HT1080 (cell line): ENCODE data around the gene SLC8B1. TPM values are rescaled to one million over a fixed set of nuclear protein-coding genes. Genes with fewer than 3 reads are reported as not detected.

Experiments used
- DNase-seq: peaks from one replicate; pipeline ENCODE4 v3.0.0-alpha.2; 2015; ENCODE audit warnings: low read depth
- total RNA-seq: library from RNA; depleted of rRNA; stranded (reverse); fragments of >200 nt; shearing (Covaris generic); gene quantifications from 2 replicates; pipeline ENCODE4 v1.2.3, GENCODE V29; 2014

Gene SLC8B1
- total RNA-seq, 1 experiment from 2014 or later = 9.2 TPM

DNA sequence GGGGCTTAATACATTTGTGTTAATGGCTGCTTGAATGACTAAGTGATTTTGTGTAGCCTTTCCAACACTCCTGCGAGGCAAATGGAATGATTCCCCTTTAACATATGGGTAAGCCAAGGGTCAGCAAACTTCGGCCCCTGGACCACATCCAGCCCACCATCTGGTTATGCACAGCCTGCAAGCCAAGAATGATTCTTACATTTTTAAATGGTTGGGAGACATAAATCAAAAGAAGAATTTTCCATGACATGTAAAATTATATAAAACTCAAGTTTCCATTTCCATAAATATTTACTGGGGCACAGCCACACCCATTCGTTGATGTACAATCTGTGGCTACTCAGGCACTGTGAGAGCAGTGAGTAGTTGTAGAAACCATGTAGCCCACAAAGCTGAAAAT lies 9.0 kb downstream of the SLC8B1 start:
- no peak for DNase-seq

DNA sequence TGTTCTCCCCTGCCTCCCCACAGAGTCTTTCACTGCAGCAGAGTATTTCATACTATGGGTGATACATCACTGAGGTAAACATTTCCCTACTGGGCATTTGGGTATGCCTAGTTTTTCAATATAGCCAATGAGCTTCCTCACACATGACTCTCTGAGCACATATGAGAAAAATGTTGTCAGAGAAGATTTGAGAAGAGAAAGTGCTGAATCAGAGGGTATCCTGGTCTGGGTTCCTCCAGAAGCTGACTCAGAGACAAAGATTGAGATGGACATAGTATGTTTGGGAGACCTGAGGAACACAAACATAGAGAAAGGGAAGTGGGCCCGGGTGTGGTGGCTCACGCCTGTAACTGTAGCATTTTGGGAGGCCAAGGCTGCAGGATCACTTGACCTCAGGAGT lies 12.6 kb downstream of the SLC8B1 start:
- DNase-seq = peak; percentile 77

- DNase-seq = no peak
Observed at GRCh38 chr12:113320401-113320800, 14.5 kb downstream of the SLC8B1 start.

- DNase-seq = no peak
Observed at GRCh38 chr12:113318900-113319628, 15.8 kb downstream of the SLC8B1 start.

DNA sequence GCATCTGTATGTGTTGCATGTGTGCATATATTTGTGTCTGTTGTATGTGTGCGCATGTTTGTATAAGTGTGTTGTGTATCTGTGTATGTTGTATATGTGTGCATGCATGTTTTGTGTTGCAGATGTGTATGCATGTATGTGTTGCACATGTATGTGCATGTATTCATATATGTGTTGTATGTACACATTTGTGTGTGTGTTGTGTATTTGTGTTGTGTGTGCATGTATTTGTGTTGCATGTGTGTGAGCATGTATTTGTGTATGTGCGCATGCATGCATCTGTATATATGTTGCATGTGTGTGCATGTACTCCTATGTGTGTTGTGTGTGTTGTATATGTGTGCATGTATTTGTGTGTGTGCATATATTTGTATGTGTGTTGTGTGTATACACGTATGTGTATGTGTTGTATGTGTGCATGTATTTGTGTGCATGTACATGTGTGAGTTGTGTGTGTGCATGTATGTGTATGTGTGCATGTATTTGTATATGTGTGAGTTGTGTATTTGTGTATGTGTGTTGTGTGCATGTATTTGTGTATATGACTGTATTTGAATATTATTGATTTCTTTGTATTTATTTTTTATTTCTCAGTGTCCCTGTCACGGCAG lies 16.8 kb downstream of the SLC8B1 start:
- DNase-seq = no peak

- DNase-seq = no peak
Observed at GRCh38 chr12:113317122-113317521, 17.8 kb downstream of the SLC8B1 start.

GRCh38 chr12:113316155-113316554 lies 18.8 kb downstream of the SLC8B1 start:
- DNase-seq = no peak

DNA sequence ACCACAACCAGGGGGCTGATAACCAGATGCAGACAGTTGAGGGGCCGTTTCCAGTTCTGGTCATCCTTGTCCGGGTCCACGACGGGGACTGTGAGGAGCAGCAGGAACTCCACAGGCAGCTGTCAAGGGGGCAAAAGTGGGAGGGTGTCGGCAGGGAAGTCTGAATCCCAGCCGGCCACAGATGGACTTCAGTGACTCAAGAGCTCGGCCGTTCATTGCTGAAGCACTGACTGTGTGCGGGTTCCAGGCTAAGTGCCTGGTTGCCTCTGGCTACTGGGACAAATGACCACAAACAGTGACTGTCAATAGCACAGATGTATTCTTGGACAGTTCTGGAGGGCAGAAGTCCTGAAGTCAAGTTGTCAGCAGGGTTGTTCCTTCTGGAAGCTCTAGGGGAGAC lies 19.6 kb downstream of the SLC8B1 start:
- DNase-seq = no peak

DNA sequence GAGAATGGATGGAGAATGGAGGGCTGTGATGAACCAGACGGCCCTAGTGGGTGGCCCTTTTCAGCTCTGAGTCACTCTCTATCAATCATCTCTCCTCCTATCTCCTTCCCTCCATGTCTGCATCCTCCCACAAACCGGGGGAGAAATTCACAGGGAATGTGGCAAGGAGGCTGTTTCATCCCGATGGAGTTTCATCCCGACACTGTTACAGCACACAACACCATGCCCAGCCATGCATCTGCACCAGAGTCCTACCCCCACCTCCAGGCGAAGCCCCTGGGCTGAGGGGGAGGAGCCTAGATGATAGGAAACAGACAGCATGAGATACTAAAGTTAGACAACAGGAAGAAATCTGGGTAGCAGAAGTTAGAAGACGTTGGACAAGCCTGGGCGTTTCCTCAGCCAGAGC lies 20.8 kb downstream of the SLC8B1 start:
- no peak for DNase-seq

- DNase-seq = peak; percentile 27
Observed at GRCh38 chr12:113310489-113310888, 24.4 kb downstream of the SLC8B1 start.

DNA sequence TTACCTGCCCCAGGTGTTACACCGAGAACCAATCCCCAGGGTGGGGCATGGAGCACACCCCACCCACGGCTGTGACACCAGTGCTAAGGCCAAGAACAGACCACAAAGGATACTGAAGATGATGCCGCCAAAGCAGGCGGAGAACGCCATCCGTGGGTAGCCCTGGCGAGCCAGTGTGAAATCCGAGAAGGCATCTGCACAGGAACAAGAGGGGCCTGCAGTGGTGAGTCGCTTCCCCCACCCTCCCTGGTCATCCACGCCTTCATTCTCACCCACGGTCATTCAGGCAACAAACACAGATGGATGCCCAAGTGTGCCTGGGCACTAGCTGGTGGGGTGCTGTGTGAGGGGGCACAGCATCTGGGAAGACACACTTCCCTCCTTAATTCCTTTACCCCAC lies 28.5 kb downstream of the SLC8B1 start:
- DNase-seq = peak; percentile 69

- DNase-seq = no peak
Observed at GRCh38 chr12:113305281-113305856, 29.5 kb downstream of the SLC8B1 start.

GRCh38 chr12:113302886-113303640 lies 31.8 kb downstream of the SLC8B1 start:
- no peak for DNase-seq

GRCh38 chr12:113302466-113302865 lies 32.4 kb downstream of the SLC8B1 start:
- no peak for DNase-seq

DNA sequence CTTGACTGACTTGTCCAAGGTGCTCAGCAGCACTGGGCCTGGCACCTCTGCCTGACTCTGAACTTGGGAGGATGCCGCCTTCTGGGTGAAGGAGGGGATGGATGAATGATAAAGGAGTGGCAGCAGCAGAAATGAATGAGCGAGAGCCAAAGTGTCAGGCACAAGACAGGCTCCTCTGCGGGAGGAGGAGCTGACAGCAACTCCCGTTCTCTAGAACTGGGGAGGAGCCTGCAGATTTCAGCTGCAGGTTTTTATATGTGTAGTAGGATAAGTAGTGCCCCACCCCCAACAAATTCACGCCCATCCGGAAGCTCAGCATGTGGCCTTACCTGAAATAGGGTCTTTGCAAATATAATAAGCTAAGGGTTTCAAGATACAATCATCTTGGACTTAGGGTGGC lies 33.1 kb downstream of the SLC8B1 start:
- no peak for DNase-seq

- DNase-seq = peak; percentile 87
Observed at GRCh38 chr12:113299619-113300237, 35.2 kb downstream of the SLC8B1 start.

DNA sequence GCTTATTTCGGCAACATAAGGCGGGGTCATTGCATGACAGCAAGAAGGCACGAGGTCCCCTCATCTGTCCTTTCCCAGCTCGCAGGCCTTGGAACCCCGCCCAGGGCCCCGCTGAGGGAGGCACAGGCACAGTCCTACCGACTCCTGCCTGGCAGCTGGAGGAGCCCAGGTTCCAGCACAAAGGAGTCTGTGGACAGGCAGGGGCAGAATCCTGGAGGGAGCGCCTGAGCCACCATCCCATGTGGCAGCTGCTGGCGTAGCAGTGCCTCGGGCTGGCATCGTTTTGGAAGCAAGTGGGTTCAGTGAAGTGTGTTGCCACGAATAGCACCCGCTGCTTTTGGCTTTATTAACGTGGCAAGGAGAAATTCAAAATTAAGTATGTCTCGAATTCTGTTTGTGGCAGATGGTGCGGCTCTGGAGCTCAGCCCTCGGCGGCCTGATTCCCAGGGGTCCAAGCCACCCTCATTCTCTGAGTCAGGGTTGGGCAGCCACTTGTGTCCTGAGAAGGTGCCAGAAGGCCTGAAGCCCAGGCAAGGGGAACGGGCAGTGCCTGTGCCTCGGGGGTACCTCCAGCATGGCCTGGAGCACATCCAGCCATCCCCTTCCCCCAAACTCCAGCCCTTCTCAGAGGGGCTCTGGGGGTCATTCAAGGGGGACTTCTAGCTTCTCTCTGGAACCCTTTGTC lies 35.9 kb downstream of the SLC8B1 start:
- DNase-seq = no peak

DNA sequence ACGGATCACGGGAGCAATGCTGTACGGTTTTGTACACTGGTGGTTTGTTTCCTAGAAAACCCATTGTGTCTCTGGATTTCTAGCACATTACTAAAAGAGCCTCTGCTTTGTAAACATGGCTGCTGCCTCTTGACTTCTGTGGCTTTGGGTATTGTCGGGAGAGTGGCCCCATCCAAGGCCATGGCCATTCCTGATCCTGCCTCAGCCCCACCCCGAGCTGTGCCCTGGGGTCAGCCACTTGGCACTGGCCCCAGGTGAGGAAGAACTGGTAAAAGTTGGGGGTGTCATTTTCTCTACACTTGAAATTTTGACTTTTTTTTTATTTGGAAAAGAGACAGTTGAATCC lies 36.5 kb downstream of the SLC8B1 start:
- no peak for DNase-seq

DNA sequence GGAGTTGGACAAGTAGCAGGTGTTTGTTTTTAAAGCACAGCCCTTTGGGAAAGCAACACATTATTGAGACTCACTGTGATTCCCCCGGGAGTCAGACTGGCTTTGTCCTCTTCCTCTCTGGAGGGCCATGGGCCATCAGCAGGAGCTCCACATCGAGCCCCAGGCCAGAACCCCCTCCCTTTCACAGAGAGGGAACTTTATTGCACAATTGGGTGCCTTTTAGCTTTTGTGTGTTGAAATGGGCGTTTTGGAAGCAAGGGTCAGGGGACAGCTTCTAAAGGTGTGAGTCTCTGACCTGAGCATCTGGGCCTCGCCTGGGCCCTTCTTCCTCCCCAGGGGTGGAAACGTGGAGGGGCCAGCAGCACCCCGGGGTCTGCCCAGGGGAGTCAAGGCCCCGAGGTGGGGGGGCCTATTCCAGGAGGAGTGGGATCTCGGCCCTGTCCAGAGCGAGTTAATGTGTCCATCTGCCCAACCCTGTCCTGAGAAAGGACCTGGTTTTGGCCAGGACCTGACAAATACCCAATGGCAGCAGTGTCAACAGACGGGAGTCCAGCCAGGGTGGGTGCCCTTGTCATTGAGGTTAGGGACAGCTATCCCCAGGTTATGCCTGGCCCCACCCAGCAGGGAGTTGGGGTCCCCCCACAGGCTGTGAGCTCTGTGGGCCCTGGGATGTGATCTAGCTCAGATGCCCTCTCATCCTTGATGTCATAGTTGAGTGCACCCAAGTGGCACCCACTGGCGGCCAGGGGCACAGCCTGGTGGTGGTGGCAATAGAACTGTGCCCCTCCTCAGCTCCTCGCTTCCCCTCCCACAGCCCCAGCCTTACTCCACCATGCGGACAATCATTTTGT lies 37.1 kb downstream of the SLC8B1 start:
- DNase-seq = no peak

DNA sequence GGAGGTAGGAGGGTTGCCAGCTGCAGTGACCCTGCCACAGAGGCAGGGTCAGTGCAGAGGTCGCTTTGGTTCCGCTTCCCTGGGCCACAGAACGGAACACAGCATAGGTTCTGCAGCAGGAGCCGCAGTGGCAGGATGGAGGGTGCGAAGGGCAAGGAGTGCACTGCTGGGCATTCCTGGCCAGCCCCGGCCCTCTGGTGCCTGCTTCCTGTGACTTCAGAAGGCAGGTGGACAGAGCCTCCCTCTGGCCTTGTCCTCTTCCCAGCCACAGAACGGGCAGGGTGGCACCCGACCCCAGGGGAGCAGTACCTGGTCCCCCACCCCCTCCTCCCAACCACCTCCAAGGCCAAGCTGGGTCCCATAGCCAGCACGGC lies 37.7 kb downstream of the SLC8B1 start:
- no peak for DNase-seq
